Mesenchymal stem cell (in vitro differentiated cells and primary cell): ENCODE data around the gene GGT1.

Experiments used
- DNase-seq: peaks from one replicate; pipeline ENCODE4 v3.0.0-alpha.2; 2013
- H2AFZ ChIP-seq: one replicate; pipeline ENCODE4 v1.6.1; 2013; ENCODE audit warnings: low read depth, mild to moderate bottlenecking, control low read depth, inconsistent platforms, low read length, moderate library complexity
- H2AK5ac ChIP-seq: 2 replicates; pipeline ENCODE4 v1.6.1; 2013; ENCODE audit warnings: low read length, moderate library complexity, mild to moderate bottlenecking, inconsistent platforms; ENCODE audit not compliant: severe bottlenecking
- H2BK120ac ChIP-seq: one replicate; pipeline ENCODE4 v1.6.1; 2013; ENCODE audit warnings: low read depth, mild to moderate bottlenecking, inconsistent platforms, low read length, moderate library complexity
- H2BK12ac ChIP-seq, 2 experiments: one replicate each; pipeline ENCODE4 v1.6.1; 2013; ENCODE audit warnings: inconsistent platforms in 2 of 2, low read length in 2 of 2, mild to moderate bottlenecking in 2 of 2, moderate library complexity in 2 of 2, control low read depth in 1 of 2
- H2BK15ac ChIP-seq: one replicate; pipeline ENCODE4 v1.6.1; 2013; ENCODE audit warnings: mild to moderate bottlenecking, low read depth, inconsistent platforms; ENCODE audit not compliant: poor library complexity, severe bottlenecking
- H2BK5ac ChIP-seq: 2 replicates; pipeline ENCODE4 v1.6.1; 2013; ENCODE audit warnings: low read depth, mild to moderate bottlenecking, low read length, control low read depth, inconsistent platforms; ENCODE audit not compliant: poor library complexity, severe bottlenecking
- H3K14ac ChIP-seq, 2 experiments: one replicate each; pipeline ENCODE4 v1.6.1; 2013; ENCODE audit warnings: inconsistent platforms in 2 of 2, low read length in 2 of 2, control low read depth in 1 of 2, mild to moderate bottlenecking in 1 of 2, moderate library complexity in 1 of 2
- H3K18ac ChIP-seq, 2 experiments: one replicate each; pipeline ENCODE4 v1.6.1; 2013; ENCODE audit warnings: inconsistent platforms in 2 of 2, low read length in 2 of 2, control low read depth in 1 of 2, low read depth in 1 of 2, mild to moderate bottlenecking in 1 of 2
- H3K23ac ChIP-seq, 2 experiments: one replicate each; pipeline ENCODE4 v1.6.1; 2013; ENCODE audit warnings: inconsistent platforms in 2 of 2, low read length in 2 of 2, mild to moderate bottlenecking in 2 of 2, moderate library complexity in 2 of 2, control low read depth in 1 of 2
- H3K27ac ChIP-seq: 2 replicates; pipeline ENCODE4 v1.5.1; 2013; ENCODE audit warnings: mild to moderate bottlenecking, moderate library complexity, low read length, control low read depth, inconsistent platforms; ENCODE audit not compliant: poor library complexity, severe bottlenecking
- H3K27me3 ChIP-seq, 2 experiments: 2 replicates each; pipeline versions ENCODE4 v1.6.1 to v1.7.0; 2013; ENCODE audit warnings: low read length in 2 of 2, mild to moderate bottlenecking in 2 of 2, moderate library complexity in 2 of 2, control low read depth in 1 of 2, inconsistent platforms in 1 of 2; ENCODE audit not compliant: control insufficient read depth in 1 of 2, insufficient read depth in 1 of 2
- H3K36me3 ChIP-seq, 2 experiments: 2 replicates each; pipeline versions ENCODE4 v1.6.1 to v1.7.0; 2013; ENCODE audit warnings: low read length in 2 of 2, control low read depth in 1 of 2, inconsistent platforms in 1 of 2, low read depth in 1 of 2, mild to moderate bottlenecking in 1 of 2; ENCODE audit not compliant: insufficient read depth in 2 of 2, control insufficient read depth in 1 of 2
- H3K4ac ChIP-seq, 2 experiments: one replicate each; pipeline ENCODE4 v1.6.1; 2013; ENCODE audit warnings: inconsistent platforms in 2 of 2, low read length in 2 of 2, mild to moderate bottlenecking in 2 of 2, moderate library complexity in 2 of 2, control low read depth in 1 of 2, low read depth in 1 of 2
- H3K4me1 ChIP-seq: 2 replicates; pipeline ENCODE4 v1.6.1; 2013; ENCODE audit warnings: low read depth, low read length, control low read depth; ENCODE audit not compliant: control insufficient read depth, insufficient read depth
- H3K4me2 ChIP-seq: 2 replicates; pipeline ENCODE4 v1.6.1; 2013; ENCODE audit warnings: low read length, mild to moderate bottlenecking, inconsistent platforms; ENCODE audit not compliant: poor library complexity, severe bottlenecking
- H3K4me3 ChIP-seq, 2 experiments: 2 replicates each; pipeline versions ENCODE4 v1.5.1 to v1.7.0; 2013; ENCODE audit warnings: low read length in 2 of 2, mild to moderate bottlenecking in 2 of 2, control low read depth in 1 of 2, low read depth in 1 of 2; ENCODE audit not compliant: insufficient read depth in 1 of 2
- H3K79me1 ChIP-seq: replicated peaks from 2 replicates; pipeline ENCODE4 v1.6.1; 2013; ENCODE audit warnings: mild to moderate bottlenecking, control low read depth, low read length, inconsistent platforms; ENCODE audit not compliant: poor library complexity, severe bottlenecking
- H3K9ac ChIP-seq: 2 replicates; pipeline ENCODE4 v1.7.0; 2013; ENCODE audit warnings: mild to moderate bottlenecking, low read length, moderate library complexity
- H3K9me3 ChIP-seq: 2 replicates; pipeline ENCODE4 v1.7.0; 2013; ENCODE audit warnings: mild to moderate bottlenecking, low read length; ENCODE audit not compliant: control insufficient read depth
- H4K8ac ChIP-seq: one replicate; pipeline ENCODE4 v1.6.1; 2013; ENCODE audit warnings: inconsistent platforms, mild to moderate bottlenecking, low read length, moderate library complexity
- H4K91ac ChIP-seq: one replicate; pipeline ENCODE4 v1.6.1; 2013; ENCODE audit warnings: mild to moderate bottlenecking, low read length, inconsistent platforms
- WGBS: methylation state at CpG from one replicate; pipeline ENCODE4 v1.1.7; 2013; ENCODE audit warnings: mixed read lengths; 5-methylcytosine and 5-hydroxymethylcytosine counted together

Gene GGT1

DNA sequence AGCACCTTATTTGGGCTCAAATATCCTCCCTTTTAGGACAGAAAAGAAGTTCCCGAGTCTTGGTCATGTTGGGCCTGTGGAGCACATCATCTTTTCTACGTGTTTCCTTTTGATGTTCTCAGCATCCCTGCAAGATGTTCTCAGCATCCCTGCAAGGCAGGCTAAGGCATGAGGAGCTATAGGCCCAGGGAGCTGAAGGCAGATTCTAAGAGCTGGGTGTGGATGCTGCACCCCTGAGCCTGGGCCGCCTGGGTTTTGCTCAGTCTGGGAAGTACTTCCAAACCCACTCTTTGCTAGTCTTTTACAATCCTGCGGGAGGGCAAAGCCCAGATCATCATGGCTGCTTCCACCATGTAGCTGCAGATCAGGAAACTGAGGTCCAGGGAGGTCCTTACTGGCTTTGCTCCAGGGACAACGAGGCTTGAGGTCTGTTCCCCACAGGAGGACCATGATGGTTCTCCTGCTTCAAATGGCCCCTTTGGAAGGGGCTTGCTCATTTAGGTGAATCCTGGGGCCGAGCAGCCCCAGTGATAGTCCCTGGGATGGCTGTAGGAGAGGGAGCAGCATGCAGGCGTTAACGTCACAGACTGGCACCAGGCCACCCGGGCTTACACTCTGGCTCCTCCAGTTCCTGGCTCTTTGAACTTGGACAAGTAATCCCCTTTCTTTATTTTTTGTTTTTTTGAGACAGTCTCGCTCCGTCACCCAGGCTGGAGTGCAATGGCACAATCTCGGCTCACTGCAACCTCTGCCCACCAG is 20.8 kb upstream of the GGT1 start:
- no peak overlapping the region for H2BK120ac ChIP-seq
- no peak overlapping the region for H3K14ac ChIP-seq
- H3K79me1 ChIP-seq: peaks cover 1% of the 10 kb centered on the region
- H3K9ac ChIP-seq: no peak overlapping the region
- no peak for DNase-seq
- H2BK15ac ChIP-seq: no peak overlapping the region
- no peak overlapping the region for H3K27ac ChIP-seq
- 99% methylated on average over 11 of the region's 12 CpGs for WGBS
- H3K4me3 ChIP-seq: no peak overlapping the region
- H3K4ac ChIP-seq: no peak overlapping the region
- H3K18ac ChIP-seq: no peak overlapping the region
- H4K8ac ChIP-seq: no peak overlapping the region
- no peak overlapping the region for H2BK5ac ChIP-seq
- peaks cover 19% of the 10 kb centered on the region for H3K4me1 ChIP-seq
- H3K23ac ChIP-seq: no peak overlapping the region
- no peaks in the 10 kb centered on the region for H3K27me3 ChIP-seq
- H3K36me3 ChIP-seq: peaks cover 30% of the 10 kb centered on the region in 2 experiments
- H3K9me3 ChIP-seq: no peaks in the 10 kb centered on the region
- no peak overlapping the region for H2AFZ ChIP-seq
- H2BK12ac ChIP-seq: no peak overlapping the region
- H2AK5ac ChIP-seq: no peak overlapping the region
- H3K4me2 ChIP-seq: no peak overlapping the region
- no peak overlapping the region for H4K91ac ChIP-seq

DNA sequence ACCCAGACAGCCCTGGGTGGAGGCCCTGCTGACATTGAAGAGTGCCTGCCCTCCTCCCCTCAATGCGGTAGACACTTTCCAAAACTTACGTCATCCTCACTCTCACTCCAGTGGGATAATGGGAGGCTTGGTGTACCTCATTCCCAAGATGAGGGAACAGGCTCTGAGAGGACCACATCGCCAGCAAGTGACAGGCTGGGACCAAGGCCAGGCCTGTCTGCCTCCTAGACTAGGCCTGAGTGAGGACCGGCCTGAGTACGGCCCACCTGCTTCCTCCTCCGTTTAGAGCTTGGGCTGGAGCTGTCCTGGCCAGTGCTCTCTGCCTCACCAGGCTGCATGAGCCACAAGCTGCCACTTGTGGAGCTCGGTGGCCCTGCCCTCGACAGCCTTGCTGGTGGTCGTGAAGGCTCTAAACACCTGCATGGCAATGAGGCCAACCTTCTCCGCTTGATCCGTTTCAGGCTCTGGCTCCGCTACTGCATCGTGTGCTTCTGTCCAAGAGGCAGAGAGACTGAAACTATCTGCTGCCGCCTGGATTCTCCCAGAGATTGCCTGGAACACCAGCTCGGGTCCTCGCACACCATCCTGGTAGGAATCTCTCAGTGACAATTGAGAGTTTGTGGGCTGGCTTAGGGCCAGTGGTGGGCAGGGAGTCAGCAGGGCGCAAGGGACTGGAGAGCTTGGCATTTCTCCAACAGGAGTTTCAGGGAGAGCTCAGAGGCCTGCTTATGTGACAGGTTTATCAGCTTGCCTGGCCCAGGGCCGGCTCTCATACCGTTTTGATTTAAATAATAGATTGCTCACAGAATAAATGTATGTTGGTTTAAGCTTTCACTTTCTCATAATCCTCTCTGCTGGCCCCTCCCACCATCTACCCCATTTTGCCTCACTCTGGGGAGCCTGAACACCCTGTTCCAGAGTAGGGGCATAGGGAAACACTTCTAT is 19.5 kb upstream of the GGT1 start:
- Histone ChIP-seq H3K4me1 (peaks cover 25% of the 10 kb centered on the region), H3K27me3 (no peaks in the 10 kb centered on the region), H3K4ac (no peak overlapping the region), H4K8ac (no peak overlapping the region), H2AK5ac (no peak overlapping the region), H2BK5ac (no peak overlapping the region), H3K23ac (no peak overlapping the region), H4K91ac (no peak overlapping the region), H2AFZ (no peak overlapping the region), H2BK15ac (peak overlapping the region; percentile 12), H3K27ac (no peak overlapping the region), H2BK120ac (no peak overlapping the region), H3K4me2 (no peak overlapping the region), H3K14ac (no peak overlapping the region), H3K36me3 (peaks cover 32 to 39% of the 10 kb centered on the region in 2 experiments), H2BK12ac (no peak overlapping the region), H3K18ac (no peak overlapping the region), H3K4me3 (peak overlapping the region in 1 of 2 experiments; percentile 53), H3K9ac (peak overlapping the region; percentile 45), H3K79me1 (no peaks in the 10 kb centered on the region), H3K9me3 (no peaks in the 10 kb centered on the region)
- 89% methylated on average over 17 of the region's 19 CpGs for WGBS
- DNase-seq: no peak

- Histone ChIP-seq H3K9ac (peak overlapping the region; percentile 45), H2AFZ (no peak overlapping the region), H3K23ac (no peak overlapping the region), H3K9me3 (no peaks in the 10 kb centered on the region), H3K4ac (no peak overlapping the region), H2BK5ac (no peak overlapping the region), H3K27ac (no peak overlapping the region), H2BK15ac (peak overlapping the region; percentile 12), H3K18ac (no peak overlapping the region), H2BK120ac (no peak overlapping the region), H2BK12ac (no peak overlapping the region), H3K4me3 (peak overlapping the region in 1 of 2 experiments; percentile 53), H3K79me1 (no peaks in the 10 kb centered on the region), H2AK5ac (no peak overlapping the region), H4K91ac (no peak overlapping the region), H3K4me1 (peaks cover 32% of the 10 kb centered on the region), H3K4me2 (no peak overlapping the region), H3K27me3 (no peaks in the 10 kb centered on the region), H4K8ac (no peak overlapping the region), H3K36me3 (peaks cover 37 to 47% of the 10 kb centered on the region in 2 experiments), H3K14ac (no peak overlapping the region)
- 96% methylated on average over 5 of the region's 5 CpGs for whole genome bisulfite sequencing
- DNase-seq: no peak
These were observed 18.7 kb upstream of the GGT1 start for GRCh38 chr22:24584166-24584790.
